Left ventricle myocardium inferior (tissue), 1 donor: ENCODE results near the gene CEP135. TPM values are rescaled to one million over a fixed set of nuclear protein-coding genes. Genes with fewer than 3 reads are reported as not detected.

Experiments used
- DNase-seq: peaks from one replicate; pipeline ENCODE4 v3.0.0-alpha.2; 2020
- H3K27ac ChIP-seq: fragments of 200-600 bp; replicated peaks from 2 replicates; pipeline ENCODE4 v1.8.0; 2021
- H3K27me3 ChIP-seq: fragments of 200-600 bp; 2 replicates; pipeline ENCODE4 v1.8.0; 2021; ENCODE audit warnings: low read depth
- H3K36me3 ChIP-seq: fragments of 200-600 bp; 2 replicates; pipeline ENCODE4 v1.8.0; 2021
- H3K4me1 ChIP-seq: fragments of 200-600 bp; 2 replicates; pipeline ENCODE4 v1.8.0; 2021
- H3K4me3 ChIP-seq: fragments of 200-600 bp; 2 replicates; pipeline ENCODE4 v1.8.0; 2021; ENCODE audit warnings: mild to moderate bottlenecking, moderate library complexity
- H3K9me3 ChIP-seq: fragments of 200-600 bp; replicated peaks from 2 replicates; pipeline ENCODE4 v1.8.0; 2021
- CTCF ChIP-seq: fragments of 200-600 bp; IDR thresholded peaks from 2 replicates; pipeline ENCODE4 v1.8.0; 2021; ENCODE audit warnings: antibody characterized with exemption, mild to moderate bottlenecking, borderline replicate concordance
- intact Hi-C: fragments of 100-400 bp; cut with micrococcal nuclease; formaldehyde crosslinking; loops from one replicate; pipeline ENCODE4 v1.11.0; 2022
- total RNA-seq: library from RNA; stranded (reverse); fragmentation: NEBNext Ultra II Directional; extraction: Animal tissue kit (Norgen Biotek cat#: 25700); gene quantifications from one replicate; pipeline ENCODE4 v1.2.1, GENCODE V29; 2021
- donor health status: DM: no; HTN: yes; CAD: no; lungs with severe emphysema.

CEP135 gene
- total RNA-seq, 1 donor from 2014 or later = 2.5 TPM

- no peak for DNase-seq
- peaks cover 26% of the 10 kb centered on the region for H3K36me3 ChIP-seq
- H3K9me3 ChIP-seq = no peaks in the 10 kb centered on the region
- no peak overlapping the region for H3K4me3 ChIP-seq
- H3K27me3 ChIP-seq = no peaks in the 10 kb centered on the region
- TF ChIP-seq CTCF = no peak
- no peaks in the 10 kb centered on the region for H3K4me1 ChIP-seq
- intact Hi-C loops = no loop called here
- H3K27ac ChIP-seq = no peak overlapping the region
Observed at GRCh38 chr4:55967376-55967775, 18.6 kb downstream of the CEP135 start.

- H3K36me3 ChIP-seq = peaks cover 38% of the 10 kb centered on the region
- TF ChIP-seq CTCF = no peak
Observed at GRCh38 chr4:55973650-55974049, 24.9 kb downstream of the CEP135 start.

GRCh38 chr4:55977811-55978210 is 29.1 kb downstream of the CEP135 start:
- peaks cover 33% of the 10 kb centered on the region for H3K36me3 ChIP-seq
- H3K27ac ChIP-seq = no peak overlapping the region
- intact Hi-C loops = no loop called here
- H3K4me1 ChIP-seq = no peaks in the 10 kb centered on the region
- no peak for DNase-seq
- H3K9me3 ChIP-seq = no peaks in the 10 kb centered on the region
- H3K4me3 ChIP-seq = no peak overlapping the region
- TF ChIP-seq CTCF = no peak
- no peaks in the 10 kb centered on the region for H3K27me3 ChIP-seq

More at GRCh38 chr4:55973650-55974049, 24.9 kb downstream of the CEP135 start:
- Histone ChIP-seq H3K27ac (no peak overlapping the region), H3K9me3 (no peaks in the 10 kb centered on the region), H3K4me1 (no peaks in the 10 kb centered on the region), H3K4me3 (no peak overlapping the region), H3K27me3 (no peaks in the 10 kb centered on the region)
- no peak for DNase-seq
- intact Hi-C loops = no loop called here

- H3K36me3 ChIP-seq = peaks cover 24% of the 10 kb centered on the region
- no peak overlapping the region for H3K4me3 ChIP-seq
- H3K27ac ChIP-seq = no peak overlapping the region
- H3K27me3 ChIP-seq = no peaks in the 10 kb centered on the region
- TF ChIP-seq CTCF = no peak
- H3K4me1 ChIP-seq = no peaks in the 10 kb centered on the region
- DNase-seq = no peak
- intact Hi-C loops = no loop called here
- no peaks in the 10 kb centered on the region for H3K9me3 ChIP-seq
Observed at GRCh38 chr4:55979562-55979961, 30.8 kb downstream of the CEP135 start.

DNA sequence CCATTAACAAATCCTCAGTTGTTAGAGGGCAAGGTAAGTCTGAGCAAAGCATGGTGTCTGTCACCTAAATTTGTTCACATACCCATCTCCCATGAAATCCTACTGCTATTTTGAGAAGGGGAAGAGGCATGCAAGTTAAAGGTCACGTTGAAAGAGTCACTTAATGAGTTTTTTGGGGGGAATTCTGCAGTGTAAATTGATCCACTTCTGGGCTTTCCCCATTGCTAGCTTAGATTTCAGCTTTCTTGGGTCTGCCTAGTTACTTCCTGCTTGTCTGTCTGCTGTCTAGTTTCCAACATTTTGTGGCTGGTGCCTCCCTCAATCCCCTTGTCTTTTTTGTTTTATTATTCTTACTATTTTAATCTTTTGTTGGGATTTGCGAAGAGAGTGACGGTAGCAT is 32.0 kb downstream of the CEP135 start:
- no peak overlapping the region for H3K4me3 ChIP-seq
- H3K4me1 ChIP-seq = no peaks in the 10 kb centered on the region
- H3K27me3 ChIP-seq = no peaks in the 10 kb centered on the region
- no peak overlapping the region for H3K27ac ChIP-seq
- intact Hi-C loops = no loop called here
- DNase-seq = no peak
- no peak for TF ChIP-seq CTCF
- H3K36me3 ChIP-seq = peaks cover 24% of the 10 kb centered on the region
- no peaks in the 10 kb centered on the region for H3K9me3 ChIP-seq

GRCh38 chr4:55982976-55983375 is 34.2 kb downstream of the CEP135 start:
- Histone ChIP-seq H3K27me3 (no peaks in the 10 kb centered on the region), H3K27ac (no peak overlapping the region), H3K36me3 (peaks cover 37% of the 10 kb centered on the region), H3K4me1 (no peaks in the 10 kb centered on the region), H3K9me3 (no peaks in the 10 kb centered on the region), H3K4me3 (no peak overlapping the region)
- intact Hi-C loops = no loop called here
- TF ChIP-seq CTCF = no peak
- DNase-seq = no peak
